Stimulated activated naive CD8-positive, alpha-beta T cell treated with anti-CD3 and anti-CD28 coated beads, Interleukin-15, Interleukin-2, amounts not matched to agents 100 ng/mL and 50 ng/mL, for 24 hours (primary cell): ENCODE results near the gene MFAP3.

Experiments used
- H3K27ac Mint-ChIP-seq: one replicate; pipeline ENCODE4 v1.8.0; 2021; ENCODE audit warnings: mild to moderate bottlenecking, mixed read lengths
- H3K27me3 Mint-ChIP-seq: one replicate; pipeline ENCODE4 v1.8.0; 2021; ENCODE audit warnings: mixed read lengths
- H3K36me3 Mint-ChIP-seq: one replicate; pipeline ENCODE4 v1.8.0; 2021; ENCODE audit warnings: low read depth, mixed read lengths
- H3K4me1 Mint-ChIP-seq: one replicate; pipeline ENCODE4 v1.8.0; 2021; ENCODE audit warnings: low read depth, mixed read lengths
- H3K4me3 Mint-ChIP-seq: one replicate; pipeline ENCODE4 v1.8.0; 2021; ENCODE audit warnings: mild to moderate bottlenecking, mixed read lengths
- H3K9me3 Mint-ChIP-seq: one replicate; pipeline ENCODE4 v1.8.0; 2021; ENCODE audit warnings: mixed read lengths

MFAP3 gene

GRCh38 chr5:154095904-154096303 is 57.1 kb downstream of the MFAP3 start:
- no peak overlapping the region for H3K27ac Mint-ChIP-seq
- H3K27me3 Mint-ChIP-seq = peaks cover 24% of the 10 kb centered on the region
- H3K4me1 Mint-ChIP-seq = no peaks in the 10 kb centered on the region
- H3K36me3 Mint-ChIP-seq = no peaks in the 10 kb centered on the region
- no peak overlapping the region for H3K4me3 Mint-ChIP-seq
- no peaks in the 10 kb centered on the region for H3K9me3 Mint-ChIP-seq

DNA sequence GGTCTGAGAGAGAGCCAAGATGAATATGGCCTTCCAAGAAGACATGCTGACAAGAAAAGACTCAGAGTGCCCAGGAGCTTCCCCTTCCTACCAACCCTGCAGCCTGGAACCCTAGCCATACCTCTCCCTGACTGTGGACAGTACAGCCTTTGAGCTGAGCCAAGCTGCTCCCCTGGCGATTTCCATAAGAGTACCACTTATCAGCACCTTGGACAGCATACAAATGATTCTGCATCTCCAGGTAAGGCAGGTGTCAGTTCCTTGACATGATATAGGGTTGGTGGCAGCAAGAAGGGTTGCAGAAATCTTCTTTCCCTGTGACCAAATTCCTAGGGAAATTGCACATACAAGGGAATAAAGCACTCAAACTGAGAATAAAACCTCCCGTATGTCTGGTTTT is 58.3 kb downstream of the MFAP3 start:
- no peak overlapping the region for H3K27ac Mint-ChIP-seq
- H3K27me3 Mint-ChIP-seq = peaks cover 19% of the 10 kb centered on the region
- no peaks in the 10 kb centered on the region for H3K4me1 Mint-ChIP-seq
- H3K36me3 Mint-ChIP-seq = no peaks in the 10 kb centered on the region
- no peaks in the 10 kb centered on the region for H3K9me3 Mint-ChIP-seq
- no peak overlapping the region for H3K4me3 Mint-ChIP-seq

DNA sequence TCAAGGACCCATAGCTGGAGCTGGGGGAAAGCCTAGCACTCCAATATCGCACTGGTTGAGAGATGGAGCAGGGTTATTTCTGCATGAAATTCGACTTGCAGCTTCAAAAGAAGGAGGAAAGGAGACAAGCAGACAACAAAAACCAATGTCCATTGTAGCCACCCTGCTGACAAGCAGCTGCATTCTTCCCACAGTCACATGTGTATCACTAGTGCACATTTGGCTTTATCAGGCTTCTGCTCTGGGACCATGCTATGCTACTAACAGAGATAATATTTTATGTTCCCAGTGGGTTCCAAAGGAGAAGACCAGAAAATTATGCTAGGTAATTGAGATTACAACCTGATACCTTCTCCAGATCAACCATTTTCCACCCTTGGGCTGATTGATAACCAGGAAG is 59.7 kb downstream of the MFAP3 start:
- H3K27me3 Mint-ChIP-seq = peaks cover 15% of the 10 kb centered on the region
- no peak overlapping the region for H3K27ac Mint-ChIP-seq
- H3K9me3 Mint-ChIP-seq = no peaks in the 10 kb centered on the region
- no peaks in the 10 kb centered on the region for H3K4me1 Mint-ChIP-seq
- H3K36me3 Mint-ChIP-seq = no peaks in the 10 kb centered on the region
- no peak overlapping the region for H3K4me3 Mint-ChIP-seq

DNA sequence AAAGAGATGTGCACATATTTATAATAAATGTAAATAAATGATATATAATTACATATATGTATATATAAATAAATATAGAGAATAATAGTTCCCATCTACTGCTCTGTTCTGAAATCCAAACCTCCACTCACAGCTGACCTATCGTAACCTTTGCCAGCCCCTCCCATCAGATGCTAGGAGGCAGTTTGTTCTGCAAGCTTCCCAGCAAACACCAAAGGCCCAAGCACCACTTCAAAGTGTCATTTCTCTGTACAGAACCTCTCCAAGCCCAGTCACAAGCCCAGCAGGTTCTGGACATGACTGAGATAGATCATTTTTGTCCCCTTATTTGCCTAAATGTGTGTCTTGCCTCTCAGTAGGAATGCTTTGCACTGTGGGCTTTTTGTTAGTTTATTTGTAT is 62.4 kb downstream of the MFAP3 start:
- Mint-ChIP-seq H3K27me3 (no peaks in the 10 kb centered on the region), H3K4me3 (no peak overlapping the region), H3K27ac (no peak overlapping the region), H3K9me3 (no peaks in the 10 kb centered on the region), H3K36me3 (no peaks in the 10 kb centered on the region), H3K4me1 (no peaks in the 10 kb centered on the region)

- Mint-ChIP-seq H3K27ac (no peak overlapping the region), H3K4me1 (no peaks in the 10 kb centered on the region), H3K27me3 (no peaks in the 10 kb centered on the region), H3K36me3 (no peaks in the 10 kb centered on the region), H3K9me3 (no peaks in the 10 kb centered on the region), H3K4me3 (no peak overlapping the region)
Measured at GRCh38 chr5:154103233-154103632, 64.5 kb downstream of the MFAP3 start.
